ENCODE measurements around the gene TEDC1. TPM values are rescaled to one million over a fixed set of nuclear protein-coding genes. Genes with fewer than 3 reads are reported as not detected.

TEDC1 gene
- total RNA-seq, 1 donor from 2014 or later = 5.1 TPM

DNA sequence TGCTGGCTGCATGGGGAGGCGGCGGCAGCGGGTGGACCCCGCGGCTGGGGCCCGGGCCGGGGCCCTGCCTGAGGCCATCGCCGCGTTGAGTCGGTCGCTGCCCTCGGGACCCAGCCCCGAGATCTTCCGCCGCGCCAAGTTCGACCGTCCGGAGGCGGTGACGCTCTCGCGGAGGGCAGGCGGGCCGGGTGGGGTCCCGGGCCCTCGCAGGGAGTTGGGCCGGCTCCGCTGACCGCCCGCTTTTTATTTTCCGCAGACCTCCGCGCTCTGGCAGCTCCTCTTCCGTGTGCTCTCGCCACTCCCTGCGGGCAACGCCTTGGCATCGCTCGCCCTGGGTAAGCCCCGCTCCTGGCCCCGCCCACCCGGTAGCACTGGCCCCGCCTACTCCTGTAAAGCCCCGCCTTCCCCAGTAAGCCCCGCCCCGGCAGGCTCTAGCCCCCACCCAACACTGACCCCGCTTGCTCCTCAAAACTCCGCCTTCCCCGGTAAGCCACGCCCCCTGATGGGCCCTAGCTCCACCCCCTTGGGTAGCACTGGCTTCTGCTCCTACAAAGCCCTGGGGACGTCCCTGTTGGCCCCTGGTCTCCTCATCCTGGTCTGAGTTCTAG is 424 bp downstream of the TEDC1 start:
- ATAC-seq (peak; percentile 0), DNase-seq (peak; percentile 79)
- intact Hi-C loops (cut with micrococcal nuclease) = no loop called here

DNA sequence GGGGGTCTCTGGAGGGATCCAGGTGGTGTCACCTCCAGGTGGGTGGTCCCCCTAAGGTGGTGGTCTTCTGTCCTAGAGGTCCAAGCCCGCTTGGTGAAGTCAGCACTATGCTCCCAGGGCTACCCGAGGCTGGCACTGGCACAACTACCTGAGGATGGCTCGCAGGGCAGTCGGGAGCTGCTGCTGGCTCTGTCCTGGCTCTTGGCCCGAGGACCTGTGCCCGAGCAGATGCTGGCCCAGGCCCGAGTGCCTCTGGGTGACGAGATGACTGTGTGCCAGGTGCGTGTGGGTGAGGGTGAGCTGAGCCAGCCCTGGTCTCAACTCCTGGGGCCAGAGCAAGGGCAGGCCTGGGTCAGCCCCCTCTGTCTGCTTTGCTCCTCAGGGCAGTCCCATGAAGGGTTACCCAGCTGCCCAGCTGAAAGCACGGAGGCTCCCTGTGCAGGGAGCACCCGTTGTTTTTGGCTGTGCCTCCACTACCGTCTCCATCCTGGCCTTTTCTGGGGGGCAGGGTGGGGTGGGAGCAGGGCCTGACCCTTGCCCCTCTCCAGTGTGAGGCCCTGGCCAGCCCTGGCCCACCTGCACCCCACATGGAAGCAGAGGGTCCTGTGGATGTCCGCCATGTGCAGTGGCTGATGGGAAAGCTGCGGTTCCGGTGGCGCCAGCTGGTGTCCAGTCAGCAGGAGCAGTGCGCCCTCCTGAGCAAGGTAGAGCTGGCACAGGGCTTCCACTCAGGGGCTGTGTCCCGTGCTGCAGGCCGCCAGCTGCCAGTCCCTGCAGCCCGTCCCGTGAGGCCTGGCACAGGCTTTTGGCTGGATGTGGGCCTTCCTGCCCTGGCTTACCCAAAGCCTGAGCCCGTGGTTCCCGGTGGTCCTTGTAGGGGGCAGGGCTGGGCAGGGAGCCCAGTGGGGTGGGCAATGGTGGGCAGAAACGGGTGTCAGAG is 1.3 kb downstream of the TEDC1 start:
- ATAC-seq = no peak
- peak; percentile 68 for DNase-seq
- intact Hi-C loops (cut with micrococcal nuclease) = no loop called here

DNA sequence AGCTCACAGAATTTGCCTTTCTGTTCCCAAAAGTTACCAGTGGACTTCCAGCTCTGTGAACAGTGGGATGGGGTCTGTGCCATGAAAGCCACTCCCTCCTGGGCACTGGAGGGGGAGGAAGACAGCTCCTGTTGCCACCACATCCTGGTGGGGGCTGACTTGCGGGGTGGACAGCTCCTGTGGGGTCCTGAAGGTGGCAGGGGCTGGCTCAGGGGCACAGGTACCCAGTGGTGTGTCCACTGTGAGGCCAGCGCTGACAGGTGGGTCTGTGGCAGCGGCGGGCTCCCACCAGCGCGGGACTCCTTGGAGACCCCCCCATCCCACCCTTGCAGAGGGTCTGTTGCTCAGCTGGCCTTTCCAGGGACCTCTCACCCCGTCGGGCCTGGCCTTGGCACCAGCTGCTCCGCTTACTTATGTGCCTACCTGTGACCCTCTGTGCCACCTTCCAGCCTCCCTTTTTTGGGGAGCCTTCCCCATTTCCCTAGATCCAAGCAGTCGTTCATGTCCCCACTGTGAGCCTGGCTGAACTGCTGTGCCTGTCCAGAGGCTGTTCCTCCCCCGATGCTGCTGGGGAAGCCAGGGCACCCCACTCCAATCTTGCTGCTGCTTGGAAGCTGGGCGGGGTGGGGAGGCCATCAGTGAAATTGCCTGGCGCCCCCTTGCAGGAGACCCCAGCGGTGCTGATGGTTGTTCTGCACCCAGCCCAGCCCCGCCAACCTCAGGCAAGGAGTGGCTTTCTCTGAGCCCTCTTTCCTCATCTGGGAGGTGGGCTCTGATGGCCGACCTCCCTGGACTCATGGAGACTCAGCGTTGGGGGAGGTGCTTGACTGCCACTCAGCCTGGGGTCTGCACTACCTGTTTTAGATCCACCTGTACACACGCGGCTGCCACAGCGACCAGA is 2.2 kb downstream of the TEDC1 start:
- DNase-seq (peak; percentile 35), ATAC-seq (no peak)
- intact Hi-C loops (cut with micrococcal nuclease) = no loop called here

DNA sequence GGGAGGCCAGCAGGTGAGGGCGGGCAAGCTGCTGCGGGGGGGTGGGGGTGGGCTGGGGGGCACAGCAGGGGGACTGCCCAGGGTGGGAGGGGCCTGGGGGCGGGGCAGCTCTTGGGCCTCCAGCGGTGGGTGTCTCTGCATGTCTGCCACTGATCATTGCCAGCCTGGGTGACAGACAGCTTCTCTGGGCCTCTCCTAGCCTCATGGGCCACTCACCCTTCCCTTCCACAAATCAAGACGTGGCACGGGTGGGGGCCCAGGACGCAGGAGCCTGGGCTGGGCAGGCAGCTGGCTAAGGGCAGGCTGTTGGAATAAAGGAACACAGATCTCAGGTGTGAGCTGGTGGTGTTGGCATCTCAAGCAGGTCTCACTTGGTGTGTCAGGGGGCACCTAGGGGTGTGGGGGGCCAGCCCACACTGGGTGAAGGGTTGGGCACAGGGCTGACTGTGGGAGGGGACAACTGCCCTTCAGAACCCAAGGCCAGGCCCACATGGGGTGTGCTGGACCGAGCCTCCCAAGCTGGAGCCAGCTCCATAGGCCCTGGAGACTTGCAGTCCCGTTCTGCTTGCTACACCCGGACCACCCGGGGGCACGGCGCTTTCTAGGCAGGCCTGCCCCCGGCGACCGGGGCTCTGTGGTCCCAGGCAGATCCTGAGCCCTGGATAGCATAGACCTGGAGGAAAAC is 3.0 kb downstream of the TEDC1 start:
- ATAC-seq (no peak), DNase-seq (peak; percentile 27)
- intact Hi-C loops (cut with micrococcal nuclease) = no loop called here

DNA sequence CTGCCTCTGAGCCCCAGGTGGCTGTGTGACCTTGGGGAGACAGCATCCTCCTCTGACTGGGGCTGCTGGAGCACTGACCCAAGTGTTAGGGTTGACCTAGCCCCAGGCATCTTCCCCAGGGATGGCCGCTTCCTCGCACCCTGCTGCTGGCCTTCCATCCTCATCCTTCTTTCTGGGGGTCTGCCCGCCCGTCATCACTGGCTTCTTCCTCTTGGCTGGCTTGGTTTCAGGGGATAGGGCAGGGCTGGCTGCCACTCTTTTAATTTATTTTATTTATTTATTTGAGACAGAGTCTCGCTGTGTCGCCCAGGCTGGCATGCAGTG is 3.5 kb downstream of the TEDC1 start:
- no peak for DNase-seq
- no peak for ATAC-seq
- intact Hi-C loops (cut with micrococcal nuclease) = no loop called here

DNA sequence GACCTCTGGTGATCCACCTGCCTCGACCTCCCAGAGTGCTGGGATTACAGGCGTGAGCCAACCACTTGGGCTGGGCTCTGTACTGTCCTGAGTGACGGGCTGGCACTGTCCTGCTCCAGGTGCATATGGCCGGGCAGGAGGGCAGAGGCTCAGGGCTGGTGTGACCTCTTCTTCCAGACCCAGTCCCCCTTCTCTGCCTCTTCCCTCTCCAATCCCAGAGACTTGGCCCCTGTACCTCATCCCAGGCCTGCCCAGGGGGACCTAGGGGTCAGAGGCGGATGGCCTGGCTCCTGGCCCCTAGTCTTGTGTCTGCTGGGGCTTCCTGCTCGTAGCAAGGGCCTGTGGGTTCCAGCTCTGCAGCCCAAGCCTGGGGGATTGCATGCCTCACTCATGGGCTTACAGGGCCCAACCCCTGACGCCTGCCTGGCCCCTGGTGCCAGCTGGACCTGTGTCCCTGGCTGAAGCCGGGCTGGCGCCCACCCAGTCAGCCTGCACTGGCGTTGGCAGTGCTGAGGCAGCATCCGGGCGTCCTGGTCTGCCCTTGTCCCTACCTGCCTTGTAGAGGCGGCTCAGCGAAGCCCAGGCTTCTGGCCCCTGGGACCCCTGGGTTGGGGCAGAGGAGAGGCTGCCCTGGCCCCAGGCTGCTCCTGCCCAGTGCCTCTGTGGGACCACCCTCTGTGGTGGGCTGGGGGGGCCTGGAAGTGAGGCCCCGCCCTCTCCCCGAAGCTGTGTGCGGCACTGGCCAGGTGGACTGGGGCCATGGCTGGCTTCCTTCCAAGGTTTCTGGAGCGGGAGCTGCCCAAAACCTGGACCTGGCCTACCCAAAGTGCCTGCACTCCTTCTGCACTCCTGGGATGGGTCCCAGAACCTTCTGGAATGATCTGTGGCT is 4.3 kb downstream of the TEDC1 start:
- DNase-seq (peak; percentile 89), ATAC-seq (peak; percentile 12)
- intact Hi-C loops (cut with micrococcal nuclease) = no loop called here

DNA sequence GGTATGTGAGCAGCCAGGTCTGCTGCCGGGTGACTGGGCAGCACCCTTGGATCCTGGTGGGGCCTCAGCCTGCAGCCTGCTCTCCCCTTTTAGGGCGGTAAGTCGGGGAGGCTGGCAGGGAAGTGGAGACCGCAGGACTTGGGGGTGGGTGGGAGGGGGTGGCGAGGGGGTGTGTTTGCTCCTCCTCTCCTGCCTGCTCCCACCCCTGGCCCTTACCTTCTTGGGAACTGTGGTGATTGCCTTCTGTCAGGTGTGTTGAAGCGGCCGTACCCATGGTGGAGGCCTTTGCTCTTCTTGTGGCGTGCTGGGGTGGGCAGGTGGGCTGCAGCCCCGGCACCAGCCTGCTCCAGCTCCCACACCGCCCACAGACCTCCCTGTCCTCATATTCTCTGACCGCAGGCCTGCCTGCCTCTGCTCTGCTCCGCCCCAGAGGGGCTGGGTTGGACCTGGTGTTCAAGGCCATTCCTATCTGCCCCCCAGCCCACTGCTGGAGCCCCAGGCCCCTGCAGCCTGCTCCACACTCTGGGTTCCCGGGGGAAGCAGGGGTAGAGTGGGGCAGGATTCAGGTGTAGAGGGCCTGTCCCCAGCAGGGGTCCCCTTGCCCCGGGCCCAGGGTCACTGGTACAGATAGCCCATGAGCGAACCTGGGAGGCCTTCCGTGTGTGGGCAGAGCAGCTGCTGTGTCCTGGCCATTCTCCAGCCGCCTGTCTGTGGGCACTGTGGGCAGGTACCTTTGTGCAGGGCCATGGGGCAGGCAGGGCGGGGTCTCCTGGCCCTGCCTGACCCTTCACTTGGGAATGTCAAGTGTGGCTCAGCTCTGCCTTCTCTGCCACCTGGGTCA is 5.2 kb downstream of the TEDC1 start:
- ATAC-seq (no peak), DNase-seq (peak; percentile 30)
- intact Hi-C loops (cut with micrococcal nuclease) = no loop called here

DNA sequence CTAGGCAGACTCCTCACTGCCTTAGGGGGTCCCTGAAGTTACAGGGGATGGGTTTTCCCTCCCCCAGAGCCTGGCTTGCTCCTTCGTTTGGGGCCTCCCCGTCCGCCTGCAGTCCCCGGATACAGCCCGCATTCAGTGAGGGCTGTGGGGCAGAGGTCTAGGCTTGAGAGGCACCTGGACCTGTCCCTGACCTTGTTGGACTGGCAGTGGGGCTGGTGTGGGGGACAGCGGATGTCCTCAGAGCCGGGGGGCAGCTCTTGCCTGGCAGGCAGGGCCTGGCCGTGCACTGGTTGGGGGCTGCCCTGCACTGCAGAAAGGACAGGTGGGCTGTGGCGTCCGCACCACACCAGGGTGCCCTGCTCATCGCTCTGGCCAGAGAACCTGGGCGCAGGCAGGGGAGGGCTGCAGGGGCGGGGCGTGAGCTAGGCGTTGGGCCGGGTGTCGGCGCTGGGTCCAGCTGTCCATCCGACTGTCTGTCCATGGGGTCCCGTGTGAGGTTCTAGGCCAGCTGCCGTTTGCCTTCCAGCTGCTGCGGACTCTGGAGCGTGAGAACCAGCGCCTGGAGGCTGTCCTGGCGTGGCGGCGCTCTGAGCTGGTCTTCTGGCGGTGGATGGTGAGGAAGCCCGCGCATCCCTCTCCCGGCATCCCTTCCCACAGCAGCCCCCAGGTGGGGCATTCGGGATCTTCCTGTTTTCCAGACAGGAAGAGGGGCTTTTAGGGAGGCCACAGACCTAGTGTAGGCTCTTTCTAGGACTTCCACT is 6.0 kb downstream of the TEDC1 start:
- DNase-seq (peak; percentile 28), ATAC-seq (no peak)
- intact Hi-C loops (cut with micrococcal nuclease) = no loop called here

DNA sequence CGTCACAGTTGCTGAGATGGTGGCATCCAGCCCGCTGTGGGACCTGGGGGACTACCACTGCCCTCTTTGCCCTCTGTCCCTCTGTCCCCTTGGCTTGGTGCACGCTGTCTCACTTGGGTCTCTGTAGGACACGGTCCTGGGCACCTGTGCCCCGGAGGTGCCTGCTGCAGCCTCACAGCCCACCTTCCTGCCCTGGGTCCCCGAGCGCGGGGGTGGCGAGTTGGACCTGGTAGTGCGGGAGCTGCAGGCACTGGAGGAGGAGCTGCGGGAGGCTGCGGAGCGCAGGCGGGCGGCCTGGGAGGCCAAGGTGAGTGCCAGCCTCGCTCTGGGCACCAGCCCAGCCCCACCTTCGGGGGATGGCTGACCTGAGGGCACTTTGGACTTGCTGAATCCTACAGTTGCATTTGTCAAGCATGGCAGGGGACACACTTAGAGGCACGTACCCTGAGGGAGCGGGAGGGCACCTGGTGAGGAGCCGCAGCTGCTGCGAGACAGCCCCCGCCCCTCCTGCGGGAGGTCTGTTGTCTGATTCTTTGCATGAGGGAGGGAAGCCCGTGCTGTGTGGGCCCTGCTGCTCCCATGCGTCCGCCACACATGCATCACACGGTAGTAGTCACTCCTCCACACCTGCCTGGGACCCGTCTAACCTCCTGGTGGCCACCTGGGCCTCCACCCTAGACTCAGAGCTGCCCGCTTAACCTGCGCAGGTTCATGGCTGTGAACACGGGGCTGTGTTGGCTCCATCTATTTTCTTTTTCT is 6.8 kb downstream of the TEDC1 start:
- no peak for ATAC-seq

DNA sequence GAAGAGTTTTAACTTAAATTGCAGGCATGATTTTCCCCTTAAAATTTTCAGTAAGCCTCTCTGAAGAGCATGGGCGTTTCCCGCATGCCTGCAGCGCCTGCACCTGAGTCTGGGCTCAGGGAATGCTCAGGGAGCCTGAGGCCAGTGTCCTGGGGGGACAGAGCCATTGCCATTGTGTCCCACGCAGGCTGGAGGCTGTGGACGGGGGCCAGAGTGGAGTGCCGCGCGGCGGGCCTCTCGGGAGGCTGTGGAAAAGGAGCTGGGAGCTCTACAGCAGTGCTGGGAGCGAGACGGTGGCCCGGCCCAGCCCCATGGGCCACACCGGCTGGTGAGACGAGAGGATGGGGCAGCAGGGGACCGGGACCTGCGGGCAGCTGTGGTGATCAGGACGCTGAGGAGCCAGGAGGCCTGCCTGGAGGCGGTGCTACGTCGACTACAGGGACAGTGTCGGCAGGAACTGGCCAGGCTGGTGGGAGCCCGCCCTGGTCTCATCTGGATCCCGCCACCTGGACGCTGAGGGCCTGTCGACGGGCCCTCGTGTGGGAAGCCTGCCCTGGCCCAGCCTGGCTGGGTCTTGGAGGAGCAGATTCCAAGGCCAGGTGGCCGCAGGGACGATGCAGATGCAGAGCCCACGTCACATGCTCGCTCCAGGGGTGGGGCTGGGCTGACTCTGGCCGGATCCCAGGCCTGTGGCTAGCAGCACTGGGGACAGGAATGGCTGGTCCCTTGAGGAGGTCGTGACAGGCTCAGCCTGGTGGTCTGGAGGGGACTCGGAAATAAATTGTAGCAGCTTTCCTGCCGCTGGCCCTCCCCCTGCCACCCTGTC is 7.6 kb downstream of the TEDC1 start:
- intact Hi-C loops (cut with micrococcal nuclease) = no loop called here
- DNase-seq (peak; percentile 25), ATAC-seq (no peak)

More for the DNA sequence above, 6.8 kb downstream of the TEDC1 start:
- intact Hi-C loops (cut with micrococcal nuclease) = no loop called here
- DNase-seq = peak; percentile 19

DNA sequence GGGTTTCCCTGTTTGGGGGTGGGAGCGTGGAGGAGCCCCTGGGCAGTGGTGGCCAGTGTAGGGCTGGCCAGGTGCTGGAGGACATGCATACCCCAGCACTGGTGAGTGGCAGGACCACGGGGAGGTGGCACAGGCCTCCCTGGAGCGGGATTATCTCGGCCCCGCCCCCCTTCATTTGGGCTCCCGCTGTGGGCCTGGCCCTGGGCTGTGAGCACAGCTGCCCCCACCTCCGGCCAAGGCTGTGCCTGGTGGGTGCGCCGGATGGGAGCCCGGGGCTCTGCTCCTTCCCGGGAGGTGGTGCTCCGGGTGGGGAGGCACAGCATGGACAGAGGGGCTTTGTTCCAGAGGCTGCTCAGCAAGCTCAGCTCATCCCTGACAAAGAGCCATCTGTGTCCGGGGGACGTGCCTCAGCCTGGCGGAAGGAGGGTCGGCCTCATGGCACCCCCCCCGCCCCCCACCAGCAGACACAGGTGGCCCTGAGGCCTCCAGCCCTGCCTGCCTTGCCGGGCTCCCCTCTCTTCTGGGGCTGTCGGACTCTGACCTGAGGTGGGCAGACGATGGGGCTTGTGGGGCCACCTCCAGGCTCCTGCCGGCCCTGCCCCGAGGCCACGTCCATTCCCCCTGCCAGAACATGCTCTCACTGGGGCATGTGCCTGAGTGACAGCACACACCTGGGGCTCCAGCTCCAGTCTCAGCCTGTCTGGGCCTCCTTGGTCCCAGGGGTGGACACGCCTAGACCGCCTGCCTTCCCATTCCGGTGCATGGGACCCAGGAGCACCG is 8.4 kb downstream of the TEDC1 start:
- ATAC-seq = no peak
- intact Hi-C loops (cut with micrococcal nuclease) = no loop called here
- no peak for DNase-seq

DNA sequence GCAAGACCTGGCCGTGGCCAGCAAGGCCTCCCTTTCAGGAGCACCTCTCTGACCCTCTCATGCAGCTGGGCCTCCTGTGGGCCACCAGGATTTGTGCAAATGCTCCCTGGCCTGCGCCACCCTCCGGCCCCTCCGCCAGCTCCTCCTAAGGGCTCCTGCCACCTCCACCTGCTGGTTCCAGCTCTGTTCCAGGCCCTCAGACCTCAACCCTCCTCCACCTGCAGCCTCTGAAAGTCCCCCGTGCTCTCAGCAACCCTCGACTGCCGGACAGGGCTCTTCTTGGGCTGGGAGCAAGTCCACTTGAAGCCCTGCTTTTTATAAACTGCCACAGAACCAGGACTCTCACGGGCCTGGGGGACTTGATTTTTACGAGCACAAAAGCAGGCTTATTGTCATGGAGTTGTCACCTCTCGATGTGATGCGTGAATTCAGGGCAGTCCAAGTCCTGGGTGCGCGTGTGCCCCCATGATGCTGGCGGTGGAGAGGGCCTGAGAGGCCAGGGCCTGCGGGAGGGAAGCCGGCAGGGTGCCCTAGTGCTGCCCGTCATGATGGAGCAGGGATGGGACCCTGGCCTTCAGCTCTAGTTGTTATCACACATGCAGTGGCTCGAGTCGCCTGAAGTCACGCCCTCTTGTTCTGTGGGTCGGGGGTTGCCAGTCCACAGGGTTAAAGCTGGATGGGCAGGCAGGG is 9.1 kb downstream of the TEDC1 start:
- no peak for DNase-seq
- ATAC-seq = no peak
- intact Hi-C loops (cut with micrococcal nuclease) = no loop called here

DNA sequence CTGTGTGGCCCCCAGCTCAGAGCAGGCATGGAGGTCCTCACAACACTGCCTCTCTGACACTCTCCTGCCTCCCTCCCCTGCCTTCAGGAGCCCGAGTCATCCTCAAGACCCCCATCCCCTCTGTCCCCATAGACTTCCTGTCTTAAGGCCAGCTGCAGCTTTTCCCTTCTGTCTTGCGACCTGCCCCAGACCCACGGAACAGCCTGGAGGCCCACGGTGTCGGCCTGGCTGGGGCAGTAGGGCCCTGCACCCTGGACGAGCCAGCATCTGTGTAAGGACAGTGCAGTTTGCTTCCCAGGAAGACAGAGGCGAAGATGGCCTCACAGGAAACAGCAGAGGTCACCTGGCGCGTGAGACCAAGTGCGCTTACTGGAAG is 9.7 kb downstream of the TEDC1 start:
- intact Hi-C loops (cut with micrococcal nuclease) = no loop called here
- ATAC-seq (no peak), DNase-seq (no peak)
